ENCODE measurements around the gene ZNF618. TPM values are rescaled to one million over a fixed set of nuclear protein-coding genes. Genes with fewer than 3 reads are reported as not detected.

Gene ZNF618
- total RNA-seq, 2 experiments from 2014 or later = 0.22 to 0.27 TPM

DNA sequence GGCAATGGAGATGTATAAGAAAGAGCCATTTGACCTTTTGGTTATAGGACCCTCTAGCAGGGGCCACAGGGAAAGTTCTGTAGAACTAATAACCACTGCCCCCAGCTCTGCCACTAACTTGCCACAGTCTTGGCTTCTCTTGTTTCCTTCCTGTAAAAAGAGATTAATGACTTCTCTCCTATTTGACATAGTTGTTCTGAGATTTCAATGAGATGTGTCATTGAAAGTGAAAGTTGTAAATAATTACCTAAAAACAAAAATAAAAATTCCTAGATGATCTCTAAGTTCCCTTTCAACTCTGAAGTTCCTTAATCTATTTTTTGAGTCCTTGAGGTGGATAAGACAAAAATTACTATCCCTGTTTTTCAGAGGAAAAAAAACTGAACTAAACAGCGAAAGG lies 224.4 kb downstream of the ZNF618 start:
- DNase-seq (no peak), ATAC-seq (no peak)
- Mint-ChIP-seq H3K9me3 (peaks cover 3% of the 10 kb centered on the region), H3K4me3 (no peak overlapping the region), H3K4me1 (ENCODE audit: low read depth) (peaks cover 4% of the 10 kb centered on the region), H3K27me3 (peaks cover 32% of the 10 kb centered on the region), H3K36me3 (ENCODE audit: low read depth) (no peaks in the 10 kb centered on the region), H3K27ac (no peak overlapping the region)
- POLR2A ChIA-PET = interaction anchor here (1.5 kb wide), 1 partner anchor 195 kb away, joined by 5 read pairs; no protein-coding TSS in a partner anchor
- CTCF ChIA-PET = interaction anchor here (0.8 to 2.5 kb wide), 4 partner anchors 7 to 191 kb away, joined by 3 to 16 read pairs (median 8); no protein-coding TSS in a partner anchor
- TF ChIP-seq, protein P1, sequence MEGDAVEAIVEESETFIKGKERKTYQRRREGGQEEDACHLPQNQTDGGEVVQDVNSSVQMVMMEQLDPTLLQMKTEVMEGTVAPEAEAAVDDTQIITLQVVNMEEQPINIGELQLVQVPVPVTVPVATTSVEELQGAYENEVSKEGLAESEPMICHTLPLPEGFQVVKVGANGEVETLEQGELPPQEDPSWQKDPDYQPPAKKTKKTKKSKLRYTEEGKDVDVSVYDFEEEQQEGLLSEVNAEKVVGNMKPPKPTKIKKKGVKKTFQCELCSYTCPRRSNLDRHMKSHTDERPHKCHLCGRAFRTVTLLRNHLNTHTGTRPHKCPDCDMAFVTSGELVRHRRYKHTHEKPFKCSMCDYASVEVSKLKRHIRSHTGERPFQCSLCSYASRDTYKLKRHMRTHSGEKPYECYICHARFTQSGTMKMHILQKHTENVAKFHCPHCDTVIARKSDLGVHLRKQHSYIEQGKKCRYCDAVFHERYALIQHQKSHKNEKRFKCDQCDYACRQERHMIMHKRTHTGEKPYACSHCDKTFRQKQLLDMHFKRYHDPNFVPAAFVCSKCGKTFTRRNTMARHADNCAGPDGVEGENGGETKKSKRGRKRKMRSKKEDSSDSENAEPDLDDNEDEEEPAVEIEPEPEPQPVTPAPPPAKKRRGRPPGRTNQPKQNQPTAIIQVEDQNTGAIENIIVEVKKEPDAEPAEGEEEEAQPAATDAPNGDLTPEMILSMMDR (IDR thresholded peaks at IDR 0.05) = no peak
- intact Hi-C loops (cut with micrococcal nuclease) = no loop called here

DNA sequence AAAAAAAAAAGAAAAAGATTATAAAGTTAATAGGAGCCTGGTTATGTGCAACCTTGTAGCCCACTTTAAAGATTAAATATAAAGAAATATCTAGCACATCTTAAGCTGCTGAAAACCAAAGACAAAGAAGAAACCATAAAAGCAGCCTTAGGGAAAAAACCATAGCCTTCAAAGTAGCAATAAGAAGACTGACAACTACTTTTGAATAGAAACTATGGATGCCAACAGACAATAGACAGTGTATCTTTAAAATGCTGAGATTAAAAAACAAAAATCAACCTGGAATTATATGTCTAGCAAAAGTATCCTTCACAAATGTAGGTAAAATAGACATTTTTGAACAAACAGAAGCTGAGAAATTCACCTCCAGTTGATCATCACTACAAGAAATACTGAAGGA lies 226.4 kb downstream of the ZNF618 start:
- CTCF ChIA-PET = interaction anchor here (1.7 to 1.9 kb wide), 2 partner anchors 18 to 188 kb away, joined by 5 to 10 read pairs; no protein-coding TSS in a partner anchor
- POLR2A ChIA-PET = no interaction called here

DNA sequence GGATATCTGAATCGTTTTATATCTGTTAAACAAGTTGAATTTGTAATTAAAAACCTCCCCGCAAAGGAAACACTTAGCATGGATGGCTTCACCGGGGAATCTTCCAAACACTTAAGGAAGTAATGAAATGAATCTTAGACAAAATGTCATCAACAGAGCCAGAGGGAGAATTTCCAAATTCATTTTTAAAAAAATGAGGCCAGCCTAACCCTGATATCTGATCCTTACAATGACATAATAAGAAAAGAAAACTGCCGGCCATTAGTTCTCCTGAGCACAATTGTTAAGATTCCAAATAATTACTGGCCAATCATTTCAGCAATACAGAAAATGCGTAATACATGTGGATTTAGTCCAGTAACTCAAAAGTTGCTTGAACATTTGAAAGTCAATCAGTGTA lies 229.1 kb downstream of the ZNF618 start:
- peaks cover 3% of the 10 kb centered on the region for H3K9me3 Mint-ChIP-seq
- H3K4me3 Mint-ChIP-seq = no peak overlapping the region
- DNase-seq (no peak), ATAC-seq (no peak)
- H3K27ac Mint-ChIP-seq = no peak overlapping the region
- intact Hi-C loops (cut with micrococcal nuclease) = loop anchor here (5.0 kb wide), 1 partner anchor 187 kb away; no protein-coding TSS in a partner anchor
- POLR2A ChIA-PET = no interaction called here
- CTCF ChIA-PET = interaction anchor here (1.2 to 6.4 kb wide), 2 partner anchors 49 to 185 kb away, joined by 3 to 71 read pairs; no protein-coding TSS in a partner anchor
- peaks cover 6% of the 10 kb centered on the region for H3K27me3 Mint-ChIP-seq
- H3K4me1 Mint-ChIP-seq (ENCODE audit: low read depth) = no peaks in the 10 kb centered on the region
- no peaks in the 10 kb centered on the region for H3K36me3 Mint-ChIP-seq (ENCODE audit: low read depth)
- TF ChIP-seq, protein P1 (IDR thresholded peaks at IDR 0.05) = no peak

More for the DNA sequence above, 226.4 kb downstream of the ZNF618 start:
- no peak overlapping the region for H3K27ac Mint-ChIP-seq
- peaks cover 19% of the 10 kb centered on the region for H3K27me3 Mint-ChIP-seq
- TF ChIP-seq, protein P1 (IDR thresholded peaks at IDR 0.05) = no peak
- peaks cover 2% of the 10 kb centered on the region for H3K4me1 Mint-ChIP-seq (ENCODE audit: low read depth)
- H3K4me3 Mint-ChIP-seq = no peak overlapping the region
- ATAC-seq (no peak), DNase-seq (no peak)
- no peaks in the 10 kb centered on the region for H3K36me3 Mint-ChIP-seq (ENCODE audit: low read depth)
- peaks cover 3% of the 10 kb centered on the region for H3K9me3 Mint-ChIP-seq
- intact Hi-C loops (cut with micrococcal nuclease) = no loop called here

Other genes with a start within 250 kb of the ZNF618 start
- gene AMBP, start 202.0 kb downstream of the ZNF618 start, total RNA-seq = not detected
- not detected for gene KIF12, start 223.0 kb downstream of the ZNF618 start, total RNA-seq